Liver (tissue), 3 donors: Measurements from ENCODE around the gene LRCH2.

Experiments used
- CTCF ChIP-seq: fragments of 150-350 bp; IDR thresholded peaks from 2 replicates; pipeline ENCODE4 v1.5.1; 2017; ENCODE audit warnings: improper control_type of control experiment, low read depth, low read length; ENCODE audit not compliant: missing input control
- EGR1 ChIP-seq, 2 donors: IDR thresholded peaks; 2 replicates each; pipeline ENCODE4 v1.6.1; 2016 to 2018; ENCODE audit warnings: antibody characterized with exemption in 2 of 2, low read depth in 2 of 2
- SP1 ChIP-seq: IDR thresholded peaks from 2 replicates; pipeline ENCODE4 v1.6.1; 2018; ENCODE audit warnings: antibody characterized with exemption, mild to moderate bottlenecking
- ZBTB33 ChIP-seq: IDR thresholded peaks from 2 replicates; pipeline ENCODE4 v1.6.1; 2016; ENCODE audit warnings: antibody characterized with exemption
- donor health status: healthy.
- donor health status: healthy.

DNA sequence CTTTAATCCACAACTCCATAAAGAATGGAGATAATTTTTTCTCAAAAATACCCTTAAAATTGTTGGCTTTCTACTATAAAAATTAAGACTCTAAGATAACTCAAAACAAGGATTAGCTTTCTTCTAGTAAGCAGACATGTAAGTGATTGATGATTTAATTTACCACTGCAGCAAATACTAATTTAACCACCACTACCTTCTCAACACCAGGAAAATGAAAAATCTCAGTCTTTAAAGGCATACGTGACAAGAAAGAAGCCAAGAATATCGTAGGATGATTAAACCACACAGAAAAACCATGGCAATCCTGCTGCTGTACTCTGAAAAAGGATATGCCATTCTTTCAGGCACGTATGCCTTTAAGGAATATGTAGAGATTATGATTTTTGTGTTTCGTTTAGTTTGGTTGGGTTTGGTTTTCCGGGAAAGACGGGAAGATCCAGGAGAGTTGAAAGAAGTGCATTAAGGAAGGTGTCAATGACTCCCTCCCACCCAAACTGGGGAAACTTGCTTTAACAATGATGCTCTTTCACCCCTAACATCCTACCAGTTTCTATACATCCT is 881 bp downstream of the LRCH2 start:
- TF ChIP-seq ZBTB33 (no peak), SP1 (no peak), CTCF (no peak), EGR1 (IDR thresholded peaks at IDR 0.05; ENCODE audit: low read depth in 2 of 2) (no peak)
